MM.1S (cell line): ENCODE measurements around the gene NPPA.

Experiments
- CTCF ChIP-seq: fragments of 300-600 bp; sonication (generic); IDR thresholded peaks from 2 replicates; pipeline ENCODE4 v1.5.1; 2016; ENCODE audit warnings: antibody characterized with exemption, low read length, mixed read lengths
- EZH2 ChIP-seq: fragments of 300-600 bp; sonication (generic); optimal IDR thresholded peaks from 2 replicates; pipeline ENCODE3; 2017; ENCODE audit warnings: low read depth, mild to moderate bottlenecking, antibody characterized with exemption, low read length, mixed read lengths
- EZH2phosphoT487 ChIP-seq: fragments of 300-600 bp; sonication (generic); IDR thresholded peaks from 2 replicates; pipeline ENCODE4 v1.6.1; 2018; ENCODE audit warnings: antibody characterized with exemption, low read length

GRCh38 chr1:11806307-11806936 lies 41.2 kb downstream of the NPPA start:
- TF ChIP-seq CTCF, result no peak
- no peak for TF ChIP-seq EZH2
- TF ChIP-seq EZH2phosphoT487, result no peak
